Suprapubic skin (tissue), 4 donors: ENCODE data around the gene C20orf202.

Experiments used
- CTCF ChIP-seq, 2 donors: fragments of 200-600 bp in 1 of 2; fragments of 450-650 bp in 1 of 2; sonication (generic) in 1 of 2; IDR thresholded peaks; one replicate each; pipeline ENCODE4 v1.5.1; 2016 to 2019; ENCODE audit warnings: antibody characterized with exemption in 2 of 2, mild to moderate bottlenecking in 1 of 2, moderate library complexity in 1 of 2
- EP300 ChIP-seq: sonication (generic); formaldehyde crosslinking; IDR thresholded peaks from one replicate; pipeline ENCODE4 v1.6.1; 2017; ENCODE audit warnings: antibody characterized with exemption
- POLR2A ChIP-seq, 2 donors: fragments of 450-650 bp; IDR thresholded peaks; one replicate each; pipeline ENCODE4 v1.6.1; 2017; ENCODE audit warnings: antibody characterized with exemption in 2 of 2, mild to moderate bottlenecking in 2 of 2, moderate library complexity in 2 of 2
- POLR2AphosphoS5 ChIP-seq, 3 donors: sonication (generic); formaldehyde crosslinking; IDR thresholded peaks; one replicate each; pipeline ENCODE4 v1.6.1; 2017; ENCODE audit warnings: antibody characterized with exemption in 3 of 3

- TF ChIP-seq POLR2AphosphoS5 (IDR thresholded peaks at IDR 0.05), result no peak
- no peak for TF ChIP-seq POLR2A (IDR thresholded peaks at IDR 0.05)
- no peak for TF ChIP-seq CTCF (IDR thresholded peaks at IDR 0.05)
- no peak for TF ChIP-seq EP300
Observed at GRCh38 chr20:1195226-1195625, 8.0 kb upstream of the C20orf202 start.
